ENCODE results near the gene RNF207.

DNA sequence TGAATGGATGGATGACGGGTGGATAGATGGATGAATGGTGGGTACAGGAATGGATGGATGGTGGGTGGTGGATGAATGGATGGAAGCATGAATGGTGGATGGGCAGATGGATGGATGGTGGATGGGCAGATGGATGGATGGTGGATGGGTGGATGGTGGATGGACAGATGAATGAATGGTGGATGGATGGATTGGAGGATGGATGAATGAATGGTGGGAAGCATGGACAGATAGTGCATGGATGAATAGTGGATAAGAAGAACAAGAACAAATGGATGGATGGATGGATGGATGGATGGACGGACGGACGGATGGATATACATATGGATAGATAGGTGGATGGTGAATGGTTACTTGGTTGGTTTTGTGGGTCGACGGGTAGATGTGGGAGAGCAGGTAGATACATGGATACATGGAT is 30.5 kb upstream of the RNF207 start:
- no peak for TF ChIP-seq POLR2A (IDR thresholded peaks at IDR 0.05)
- TF ChIP-seq, protein P1, sequence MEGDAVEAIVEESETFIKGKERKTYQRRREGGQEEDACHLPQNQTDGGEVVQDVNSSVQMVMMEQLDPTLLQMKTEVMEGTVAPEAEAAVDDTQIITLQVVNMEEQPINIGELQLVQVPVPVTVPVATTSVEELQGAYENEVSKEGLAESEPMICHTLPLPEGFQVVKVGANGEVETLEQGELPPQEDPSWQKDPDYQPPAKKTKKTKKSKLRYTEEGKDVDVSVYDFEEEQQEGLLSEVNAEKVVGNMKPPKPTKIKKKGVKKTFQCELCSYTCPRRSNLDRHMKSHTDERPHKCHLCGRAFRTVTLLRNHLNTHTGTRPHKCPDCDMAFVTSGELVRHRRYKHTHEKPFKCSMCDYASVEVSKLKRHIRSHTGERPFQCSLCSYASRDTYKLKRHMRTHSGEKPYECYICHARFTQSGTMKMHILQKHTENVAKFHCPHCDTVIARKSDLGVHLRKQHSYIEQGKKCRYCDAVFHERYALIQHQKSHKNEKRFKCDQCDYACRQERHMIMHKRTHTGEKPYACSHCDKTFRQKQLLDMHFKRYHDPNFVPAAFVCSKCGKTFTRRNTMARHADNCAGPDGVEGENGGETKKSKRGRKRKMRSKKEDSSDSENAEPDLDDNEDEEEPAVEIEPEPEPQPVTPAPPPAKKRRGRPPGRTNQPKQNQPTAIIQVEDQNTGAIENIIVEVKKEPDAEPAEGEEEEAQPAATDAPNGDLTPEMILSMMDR (IDR thresholded peaks at IDR 0.05) = no peak
